Panc1 (cell line): Measurements from ENCODE around the gene NPAS3. TPM values are rescaled to one million over a fixed set of nuclear protein-coding genes. Genes with fewer than 3 reads are reported as not detected.

ENCODE experiments used
- ATAC-seq: fragments of 200-7000 bp; cut with Tn5 transposase; 2 replicates; pipeline ENCODE4 v1.9.1; 2020; ENCODE audit warnings: mild to moderate bottlenecking, moderate library complexity
- BruUV-seq: library from RNA; stranded (reverse); fragments of 400-500 nt; replicated peaks from 2 replicates; lab custom pipeline; 2021; lab: Mats Ljungman, UMichigan
- CTCF ChIA-PET: fragments of 300-600 bp; sonication (Branson Sonifier 250); formaldehyde crosslinking; loops from one replicate; lab custom pipeline; 2022; ENCODE audit warnings: antibody characterized with exemption; lab: Charles Lee
- POLR2A ChIA-PET: fragments of 300-600 bp; sonication (Branson Sonifier 250); formaldehyde crosslinking; loops from one replicate; lab custom pipeline; 2022; ENCODE audit warnings: antibody characterized with exemption; lab: Charles Lee
- DNase-seq: peaks from one replicate; pipeline ENCODE4 v3.0.0-alpha.2; 2010; ENCODE audit warnings: low read depth, low spot score
- H3K27ac ChIP-seq: 2 replicates; pipeline ENCODE4 v1.5.1; 2011; ENCODE audit warnings: mild to moderate bottlenecking, low read length, inconsistent platforms
- H3K27me3 ChIP-seq: fragments of 200-500 bp; sonication (Bioruptor generic); 2 replicates; pipeline ENCODE4 v1.6.0; 2014; ENCODE audit warnings: low read length, inconsistent platforms; ENCODE audit not compliant: control insufficient read depth, insufficient read depth
- H3K36me3 ChIP-seq: fragments of 200-500 bp; sonication (Bioruptor generic); 2 replicates; pipeline ENCODE4 v1.5.1; 2014; ENCODE audit warnings: inconsistent platforms, mild to moderate bottlenecking, low read length, moderate library complexity; ENCODE audit not compliant: control insufficient read depth, insufficient read depth
- H3K4me1 ChIP-seq: 2 replicates; pipeline ENCODE4 v1.5.1; 2011; ENCODE audit warnings: inconsistent platforms, mild to moderate bottlenecking, low read length, moderate library complexity; ENCODE audit not compliant: control insufficient read depth, insufficient read depth
- H3K4me3 ChIP-seq, 2 experiments: 2 replicates each; pipeline ENCODE4 v1.5.1; 2011 to 2012; ENCODE audit warnings: low read depth in 2 of 2, low read length in 2 of 2, mild to moderate bottlenecking in 2 of 2, inconsistent platforms in 1 of 2, moderate library complexity in 1 of 2
- H3K9me3 ChIP-seq: fragments of 200-500 bp; sonication (Bioruptor generic); 2 replicates; pipeline ENCODE4 v1.5.1; 2014; ENCODE audit warnings: low read depth, mild to moderate bottlenecking, inconsistent platforms, low read length, moderate library complexity; ENCODE audit not compliant: control insufficient read depth, insufficient read depth
- POLR2AphosphoS5 ChIP-seq: IDR thresholded peaks from 2 replicates; pipeline ENCODE4 v1.6.1; 2012; ENCODE audit warnings: mild to moderate bottlenecking, low read depth, low read length, moderate library complexity
- SIN3A ChIP-seq: IDR thresholded peaks from 2 replicates; pipeline ENCODE4 v1.6.1; 2012; ENCODE audit warnings: low read depth, mild to moderate bottlenecking, low read length, moderate library complexity, borderline replicate concordance; ENCODE audit not compliant: insufficient read depth
- TCF7L2 ChIP-seq: IDR thresholded peaks from 2 replicates; pipeline ENCODE4 v1.6.1; 2011; ENCODE audit warnings: mild to moderate bottlenecking, low read depth, low read length, inconsistent platforms
- in situ Hi-C: cut with HindIII; loops from 2 replicates; pipeline ENCODE4 v1.10.0; 2016; ENCODE audit warnings: low sequenced_read_pairs, low pct_unique_long_range_greater_than_20kb
- intact Hi-C: fragments of 100-400 bp; cut with micrococcal nuclease; formaldehyde crosslinking; loops from one replicate; pipeline ENCODE4 v1.10.0; 2022; ENCODE audit not compliant: unreplicated experiment
- total RNA-seq: library from RNA; stranded (reverse); gene quantifications from one replicate; pipeline ENCODE4 v1.2.1, GENCODE V29; 2021; ENCODE audit not compliant: unreplicated experiment
- TF ChIP-seq, protein P1 (sequence below), 2 experiments: IDR thresholded peaks; 2 replicates each; pipeline ENCODE4 v1.6.1; 2011 to 2012; ENCODE audit warnings: low read depth in 2 of 2, control low read depth in 1 of 2, low read length in 1 of 2, mild to moderate bottlenecking in 1 of 2, moderate library complexity in 1 of 2; ENCODE audit not compliant: insufficient read depth in 1 of 2
- TF ChIP-seq, protein P2 (sequence below): fragments of 450-650 bp; IDR thresholded peaks from 2 replicates; pipeline ENCODE4 v1.5.1; 2017; ENCODE audit warnings: mild to moderate bottlenecking

Gene NPAS3
- total RNA-seq, 1 experiment from 2014 or later, result 0.23 TPM

DNA sequence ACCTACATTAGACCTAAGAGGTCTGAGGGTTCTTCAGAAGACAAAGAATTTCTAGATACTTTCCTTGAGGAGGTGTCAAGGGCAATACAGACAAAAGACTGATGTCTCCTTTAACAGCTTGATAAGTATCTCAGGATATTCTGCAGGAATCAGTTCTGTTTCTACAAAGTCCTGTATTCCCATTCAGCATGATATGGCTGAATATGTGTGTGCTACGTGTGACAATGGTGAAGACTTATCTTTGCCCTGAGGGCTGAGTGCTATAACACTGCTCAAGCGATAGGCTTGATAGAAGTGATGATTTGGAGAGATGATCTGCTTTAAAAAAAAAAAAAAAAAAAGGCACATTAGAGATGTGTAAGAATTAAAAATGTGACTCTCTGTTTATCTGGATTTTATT is 582.5 kb downstream of the NPAS3 start:
- no peak for DNase-seq
- BruUV-seq, result no TSS peak
- ChIA-PET CTCF (no interaction called here), POLR2A (no interaction called here)
- Histone ChIP-seq H3K4me1 (no peaks in the 10 kb centered on the region), H3K4me3 (no peak overlapping the region), H3K36me3 (no peaks in the 10 kb centered on the region), H3K27ac (no peak overlapping the region), H3K27me3 (no peaks in the 10 kb centered on the region), H3K9me3 (no peaks in the 10 kb centered on the region)
- intact Hi-C loops (no loop called here), in situ Hi-C loops (no loop called here)
- no peak for ATAC-seq
- TF ChIP-seq TCF7L2, result no peak
- TF ChIP-seq SIN3A, result no peak
- TF ChIP-seq POLR2AphosphoS5, result no peak
- TF ChIP-seq, protein P1, sequence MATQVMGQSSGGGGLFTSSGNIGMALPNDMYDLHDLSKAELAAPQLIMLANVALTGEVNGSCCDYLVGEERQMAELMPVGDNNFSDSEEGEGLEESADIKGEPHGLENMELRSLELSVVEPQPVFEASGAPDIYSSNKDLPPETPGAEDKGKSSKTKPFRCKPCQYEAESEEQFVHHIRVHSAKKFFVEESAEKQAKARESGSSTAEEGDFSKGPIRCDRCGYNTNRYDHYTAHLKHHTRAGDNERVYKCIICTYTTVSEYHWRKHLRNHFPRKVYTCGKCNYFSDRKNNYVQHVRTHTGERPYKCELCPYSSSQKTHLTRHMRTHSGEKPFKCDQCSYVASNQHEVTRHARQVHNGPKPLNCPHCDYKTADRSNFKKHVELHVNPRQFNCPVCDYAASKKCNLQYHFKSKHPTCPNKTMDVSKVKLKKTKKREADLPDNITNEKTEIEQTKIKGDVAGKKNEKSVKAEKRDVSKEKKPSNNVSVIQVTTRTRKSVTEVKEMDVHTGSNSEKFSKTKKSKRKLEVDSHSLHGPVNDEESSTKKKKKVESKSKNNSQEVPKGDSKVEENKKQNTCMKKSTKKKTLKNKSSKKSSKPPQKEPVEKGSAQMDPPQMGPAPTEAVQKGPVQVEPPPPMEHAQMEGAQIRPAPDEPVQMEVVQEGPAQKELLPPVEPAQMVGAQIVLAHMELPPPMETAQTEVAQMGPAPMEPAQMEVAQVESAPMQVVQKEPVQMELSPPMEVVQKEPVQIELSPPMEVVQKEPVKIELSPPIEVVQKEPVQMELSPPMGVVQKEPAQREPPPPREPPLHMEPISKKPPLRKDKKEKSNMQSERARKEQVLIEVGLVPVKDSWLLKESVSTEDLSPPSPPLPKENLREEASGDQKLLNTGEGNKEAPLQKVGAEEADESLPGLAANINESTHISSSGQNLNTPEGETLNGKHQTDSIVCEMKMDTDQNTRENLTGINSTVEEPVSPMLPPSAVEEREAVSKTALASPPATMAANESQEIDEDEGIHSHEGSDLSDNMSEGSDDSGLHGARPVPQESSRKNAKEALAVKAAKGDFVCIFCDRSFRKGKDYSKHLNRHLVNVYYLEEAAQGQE (IDR thresholded peaks at IDR 0.05; ENCODE audit: insufficient read depth in 1 of 2, low read depth in 2 of 2, low read length in 1 of 2), result no peak
- TF ChIP-seq, protein P2, sequence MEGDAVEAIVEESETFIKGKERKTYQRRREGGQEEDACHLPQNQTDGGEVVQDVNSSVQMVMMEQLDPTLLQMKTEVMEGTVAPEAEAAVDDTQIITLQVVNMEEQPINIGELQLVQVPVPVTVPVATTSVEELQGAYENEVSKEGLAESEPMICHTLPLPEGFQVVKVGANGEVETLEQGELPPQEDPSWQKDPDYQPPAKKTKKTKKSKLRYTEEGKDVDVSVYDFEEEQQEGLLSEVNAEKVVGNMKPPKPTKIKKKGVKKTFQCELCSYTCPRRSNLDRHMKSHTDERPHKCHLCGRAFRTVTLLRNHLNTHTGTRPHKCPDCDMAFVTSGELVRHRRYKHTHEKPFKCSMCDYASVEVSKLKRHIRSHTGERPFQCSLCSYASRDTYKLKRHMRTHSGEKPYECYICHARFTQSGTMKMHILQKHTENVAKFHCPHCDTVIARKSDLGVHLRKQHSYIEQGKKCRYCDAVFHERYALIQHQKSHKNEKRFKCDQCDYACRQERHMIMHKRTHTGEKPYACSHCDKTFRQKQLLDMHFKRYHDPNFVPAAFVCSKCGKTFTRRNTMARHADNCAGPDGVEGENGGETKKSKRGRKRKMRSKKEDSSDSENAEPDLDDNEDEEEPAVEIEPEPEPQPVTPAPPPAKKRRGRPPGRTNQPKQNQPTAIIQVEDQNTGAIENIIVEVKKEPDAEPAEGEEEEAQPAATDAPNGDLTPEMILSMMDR, result no peak

DNA sequence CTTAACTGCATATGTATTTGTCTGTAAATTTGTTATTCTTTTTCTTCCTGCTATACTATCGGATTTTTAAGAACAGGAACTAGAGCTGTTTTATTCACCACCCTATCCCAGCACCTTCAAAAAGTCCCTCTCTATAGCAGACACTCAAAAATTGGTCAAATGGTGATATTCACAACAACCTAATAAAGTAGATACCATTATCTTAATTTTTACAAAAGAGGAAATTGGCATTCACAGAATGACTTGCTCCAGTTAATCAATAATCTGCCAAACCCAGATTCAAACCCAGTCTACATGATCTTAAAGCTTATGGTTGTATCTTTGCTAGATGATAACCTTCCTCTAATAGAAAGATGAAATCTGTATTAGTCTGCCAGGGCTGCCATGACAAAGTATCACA is 585.6 kb downstream of the NPAS3 start:
- no peak for DNase-seq
- intact Hi-C loops, result no loop called here
- POLR2A ChIA-PET, result no interaction called here
- no peaks in the 10 kb centered on the region for H3K4me1 ChIP-seq
- H3K27ac ChIP-seq, result no peak overlapping the region
- no peaks in the 10 kb centered on the region for H3K9me3 ChIP-seq
- H3K36me3 ChIP-seq, result no peaks in the 10 kb centered on the region
- no peak overlapping the region for H3K4me3 ChIP-seq
- TF ChIP-seq SIN3A, result no peak
- TF ChIP-seq, protein P1 (IDR thresholded peaks at IDR 0.05; ENCODE audit: insufficient read depth in 1 of 2, low read depth in 2 of 2, low read length in 1 of 2), result no peak
- no peak for TF ChIP-seq TCF7L2
- no peak for TF ChIP-seq POLR2AphosphoS5
- TF ChIP-seq, protein P2, result no peak
- no TSS peak for BruUV-seq
- H3K27me3 ChIP-seq, result no peaks in the 10 kb centered on the region
- CTCF ChIA-PET, result no interaction called here
- in situ Hi-C loops, result no loop called here
- no peak for ATAC-seq
